Measurements from ENCODE around the gene LGALS7. TPM values are rescaled to one million over a fixed set of nuclear protein-coding genes. Genes with fewer than 3 reads are reported as not detected.
"Not testable (repeated sequence)": the region's sequence is repeated elsewhere in the genome, so short reads cannot be mapped to it uniquely, and the experiment has no call there.

The LGALS7 gene
- total and polyA plus RNA-seq, 12 donors, result not detected

GRCh38 chr19:38788478-38789243 is 15.3 kb upstream of the LGALS7 start, which contains the start of gene LGALS7B:
Gene LGALS7B, plus strand, starts transcription at chr19:38789200. Its CDS starts 27 bp downstream, at chr19:38789227.
- TF ChIP-seq POLR2A (IDR thresholded peaks at IDR 0.05) (no peak), CTCF (IDR thresholded peaks at IDR 0.05) (no peak)
- Histone ChIP-seq H3K27ac (no peak within 1 kb of the TSS), H3K9me3 (replicated peaks in 1 of 3) (no peaks in the 10 kb centered on the region), H3K36me3 (replicated peaks in 1 of 2) (no peaks in the 10 kb centered on the region), H3K4me1 (replicated peaks in 1 of 2) (no peaks in the 10 kb centered on the region), H3K27me3 (no peaks in the 10 kb centered on the region), H3K4me3 (no peak within 1 kb of the TSS)
- intact Hi-C loops (cut with DNase I), result no loop called here
- no peak for DNase-seq
- 79 to 89% (median 85%) methylated on average over 5 to 13 of the region's 17 CpGs for WGBS, 4 donors

DNA sequence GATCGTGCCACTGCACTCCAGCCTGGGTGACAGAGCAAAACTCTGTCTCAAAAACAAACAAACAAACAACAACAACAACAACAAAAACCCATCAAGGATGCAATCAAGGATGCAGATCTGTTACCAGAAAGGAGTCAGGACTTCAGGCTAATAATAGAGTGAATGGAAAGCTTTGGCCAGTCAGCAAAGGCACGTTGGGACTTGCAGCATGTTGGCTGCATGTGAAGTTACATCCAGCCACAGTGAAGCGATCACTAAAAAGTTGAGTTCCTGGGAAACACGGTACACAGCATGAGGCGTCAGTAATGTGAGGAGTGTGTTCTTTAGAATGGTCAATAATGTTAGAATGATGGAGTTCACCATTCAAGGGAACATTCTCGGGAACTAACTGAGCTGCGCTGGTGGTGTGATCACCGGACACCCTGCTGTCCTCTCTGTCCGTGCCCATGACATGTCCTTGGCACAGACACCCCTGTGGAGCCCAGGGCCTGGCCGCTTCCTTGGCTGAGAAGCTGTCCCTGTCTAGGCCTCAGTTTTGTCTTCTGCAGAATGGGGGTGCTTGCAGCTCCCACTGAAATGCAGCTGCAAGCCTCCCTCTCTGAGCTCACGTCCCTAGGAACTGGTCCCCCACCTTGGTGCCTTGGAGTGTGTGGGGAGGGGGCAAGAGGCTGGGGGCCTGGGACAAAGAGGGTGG is 13.4 kb upstream of the LGALS7 start:
- no peaks in the 10 kb centered on the region for H3K27me3 ChIP-seq
- H3K4me3 ChIP-seq, result no peak overlapping the region
- H3K27ac ChIP-seq, result no peak overlapping the region
- 80 to 87% (median 82%) methylated on average over 11 of the region's 11 CpGs for WGBS, 4 donors
- H3K4me1 ChIP-seq (replicated peaks in 1 of 2), result no peaks in the 10 kb centered on the region
- no peaks in the 10 kb centered on the region for H3K36me3 ChIP-seq (replicated peaks in 1 of 2)
- TF ChIP-seq CTCF (IDR thresholded peaks at IDR 0.05) (no peak), POLR2A (IDR thresholded peaks at IDR 0.05) (no peak)
- no peak for DNase-seq
- intact Hi-C loops (cut with DNase I), result no loop called here
- H3K9me3 ChIP-seq (replicated peaks in 1 of 3), result no peaks in the 10 kb centered on the region

DNA sequence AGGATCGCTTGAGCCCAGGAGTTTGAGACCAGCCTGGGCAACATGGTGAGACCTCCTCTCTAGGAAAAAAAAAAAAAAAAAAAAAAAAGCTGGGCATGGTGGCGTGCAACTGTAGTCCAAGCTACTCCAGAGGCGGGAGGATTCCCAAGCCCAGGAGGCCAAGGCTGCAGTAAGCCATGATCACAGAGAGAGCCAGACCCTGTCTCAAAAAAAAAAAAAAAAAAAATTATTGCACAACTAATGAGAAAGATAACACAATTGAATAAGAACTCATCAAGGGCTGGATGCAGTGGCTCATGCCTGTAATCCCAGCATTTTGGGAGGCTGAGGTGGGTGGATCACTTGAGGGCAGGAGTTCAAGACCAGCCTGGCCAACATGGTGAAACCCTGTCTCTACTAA is 12.7 kb upstream of the LGALS7 start:
- peak in 3 of 7 donors; percentile 31 to 67 (median 44) for DNase-seq
- intact Hi-C loops (cut with DNase I), result not testable (repeated sequence)
- 69 to 82% (median 80%) methylated on average over 3 of the region's 3 CpGs for WGBS, 4 donors

DNA sequence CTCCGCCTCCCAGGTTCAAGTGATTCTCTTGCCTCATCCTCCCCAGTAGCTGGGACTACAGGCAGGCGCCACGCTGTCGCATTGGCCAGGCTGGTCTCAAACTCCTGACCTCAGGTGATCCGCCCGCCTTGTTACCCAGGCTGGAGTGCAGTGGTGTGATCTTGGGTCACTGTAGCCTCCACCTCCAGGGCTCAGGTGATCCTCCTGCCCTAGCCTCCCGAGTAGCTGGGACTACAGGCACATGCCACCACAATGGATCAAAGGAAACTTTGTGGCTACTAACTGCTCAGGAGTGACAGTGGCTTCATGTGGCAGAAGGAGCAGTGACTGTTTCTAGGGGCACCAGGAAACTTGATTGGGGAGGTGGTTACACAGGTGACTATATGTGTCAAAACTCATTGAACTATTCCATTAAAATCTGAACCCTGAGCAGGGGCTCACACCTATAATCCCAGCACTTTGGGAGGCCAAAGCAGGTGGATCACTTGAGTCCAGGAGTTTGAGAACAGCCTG is 11.9 kb upstream of the LGALS7 start:
- TF ChIP-seq POLR2A (IDR thresholded peaks at IDR 0.05) (no peak), CTCF (IDR thresholded peaks at IDR 0.05) (no peak)
- no peak for DNase-seq

More for the DNA sequence above, 12.7 kb upstream of the LGALS7 start:
- H3K36me3 ChIP-seq (replicated peaks in 1 of 2); H3K27ac ChIP-seq; H3K9me3 ChIP-seq (replicated peaks in 1 of 3); H3K27me3 ChIP-seq; H3K4me1 ChIP-seq (replicated peaks in 1 of 2); H3K4me3 ChIP-seq: not testable (repeated sequence)

More for the DNA sequence above, 11.9 kb upstream of the LGALS7 start:
- H3K27ac ChIP-seq, result peak overlapping the region in 2 of 5 donors; percentile 36 to 64
- no peaks in the 10 kb centered on the region for H3K9me3 ChIP-seq (replicated peaks in 1 of 3)
- WGBS, 4 donors, result 92 to 100% (median 96%) methylated on average over 1 to 7 of the region's 7 CpGs
- H3K27me3 ChIP-seq, result no peaks in the 10 kb centered on the region
- no peaks in the 10 kb centered on the region for H3K36me3 ChIP-seq (replicated peaks in 1 of 2)
- no peaks in the 10 kb centered on the region for H3K4me1 ChIP-seq (replicated peaks in 1 of 2)
- intact Hi-C loops (cut with DNase I), result no loop called here
- H3K4me3 ChIP-seq, result no peak overlapping the region

Data from adrenal gland (tissue), 12 donors.